Measurements from ENCODE around the gene ARHGAP24.

Gene ARHGAP24

DNA sequence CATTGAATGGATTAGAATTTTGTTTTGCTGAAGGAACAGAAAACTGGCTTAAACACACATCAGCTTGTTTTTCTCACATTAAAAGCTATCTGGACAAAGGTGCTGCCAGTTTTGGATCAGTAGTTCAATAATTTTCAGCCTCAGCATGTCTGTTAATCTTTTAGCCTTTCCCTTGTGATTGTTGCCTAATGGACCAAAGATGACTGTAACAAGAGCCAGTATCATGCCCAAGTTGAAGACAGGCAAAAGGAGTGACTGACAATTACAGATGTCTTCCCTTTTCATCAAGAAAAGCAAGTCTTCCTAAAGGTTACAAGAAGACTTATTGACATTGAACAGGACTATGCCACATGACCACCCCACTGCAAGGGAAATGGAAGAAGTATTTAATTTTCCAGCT lies 465.2 kb downstream of the ARHGAP24 start:
- TF ChIP-seq, protein P1, sequence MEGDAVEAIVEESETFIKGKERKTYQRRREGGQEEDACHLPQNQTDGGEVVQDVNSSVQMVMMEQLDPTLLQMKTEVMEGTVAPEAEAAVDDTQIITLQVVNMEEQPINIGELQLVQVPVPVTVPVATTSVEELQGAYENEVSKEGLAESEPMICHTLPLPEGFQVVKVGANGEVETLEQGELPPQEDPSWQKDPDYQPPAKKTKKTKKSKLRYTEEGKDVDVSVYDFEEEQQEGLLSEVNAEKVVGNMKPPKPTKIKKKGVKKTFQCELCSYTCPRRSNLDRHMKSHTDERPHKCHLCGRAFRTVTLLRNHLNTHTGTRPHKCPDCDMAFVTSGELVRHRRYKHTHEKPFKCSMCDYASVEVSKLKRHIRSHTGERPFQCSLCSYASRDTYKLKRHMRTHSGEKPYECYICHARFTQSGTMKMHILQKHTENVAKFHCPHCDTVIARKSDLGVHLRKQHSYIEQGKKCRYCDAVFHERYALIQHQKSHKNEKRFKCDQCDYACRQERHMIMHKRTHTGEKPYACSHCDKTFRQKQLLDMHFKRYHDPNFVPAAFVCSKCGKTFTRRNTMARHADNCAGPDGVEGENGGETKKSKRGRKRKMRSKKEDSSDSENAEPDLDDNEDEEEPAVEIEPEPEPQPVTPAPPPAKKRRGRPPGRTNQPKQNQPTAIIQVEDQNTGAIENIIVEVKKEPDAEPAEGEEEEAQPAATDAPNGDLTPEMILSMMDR (IDR thresholded peaks at IDR 0.05; ENCODE audit: borderline replicate concordance, control extremely low read depth, extremely low read depth, insufficient read depth, missing control alignments): no peak
- no peak for DNase-seq (ENCODE audit: low spot score)
- in situ Hi-C loops (cut with MboI; ENCODE audit: low sequenced_read_pairs, unreplicated experiment): no loop called here

DNA sequence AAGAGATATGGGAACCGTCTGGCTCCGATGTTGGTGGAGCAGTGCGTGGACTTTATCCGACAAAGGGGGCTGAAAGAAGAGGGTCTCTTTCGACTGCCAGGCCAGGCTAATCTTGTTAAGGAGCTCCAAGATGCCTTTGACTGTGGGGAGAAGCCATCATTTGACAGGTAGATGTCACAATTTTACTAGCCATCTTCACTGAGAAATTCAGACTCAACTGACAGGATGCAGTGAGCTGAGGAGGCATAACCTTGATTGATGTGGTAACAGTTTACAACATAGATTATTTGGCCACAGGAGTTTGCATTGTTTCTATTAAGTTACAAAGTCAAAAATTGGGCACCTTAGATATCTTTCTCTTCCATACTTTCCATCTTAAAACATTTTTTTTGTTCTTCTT lies 467.2 kb downstream of the ARHGAP24 start:
- no peak for DNase-seq (ENCODE audit: low spot score)
- TF ChIP-seq, protein P1 (IDR thresholded peaks at IDR 0.05; ENCODE audit: borderline replicate concordance, control extremely low read depth, extremely low read depth, insufficient read depth, missing control alignments): no peak
- in situ Hi-C loops (cut with MboI; ENCODE audit: low sequenced_read_pairs, unreplicated experiment): no loop called here

DNA sequence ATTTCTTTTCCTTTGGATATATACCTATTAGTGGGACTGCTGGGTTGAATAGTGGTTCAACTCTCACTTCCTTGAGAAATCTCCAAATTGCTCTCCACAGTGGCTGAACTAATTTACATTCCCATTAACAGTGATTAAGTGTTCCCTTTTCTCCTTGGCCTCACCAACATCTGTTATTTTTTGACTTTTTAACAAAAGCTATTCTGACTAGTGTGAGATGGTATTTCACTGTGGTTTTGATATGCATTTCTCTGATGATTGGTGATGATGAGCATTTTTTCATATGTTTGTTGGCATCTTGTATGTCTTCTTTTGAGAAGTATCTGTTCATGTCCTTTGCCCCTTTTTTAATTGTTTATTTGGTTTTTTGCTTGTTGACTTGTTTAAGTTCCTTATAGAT lies 471.9 kb downstream of the ARHGAP24 start:
- in situ Hi-C loops (cut with MboI; ENCODE audit: low sequenced_read_pairs, unreplicated experiment): no loop called here
- no peak for DNase-seq (ENCODE audit: low spot score)
- TF ChIP-seq, protein P1 (IDR thresholded peaks at IDR 0.05; ENCODE audit: borderline replicate concordance, control extremely low read depth, extremely low read depth, insufficient read depth, missing control alignments): no peak

DNA sequence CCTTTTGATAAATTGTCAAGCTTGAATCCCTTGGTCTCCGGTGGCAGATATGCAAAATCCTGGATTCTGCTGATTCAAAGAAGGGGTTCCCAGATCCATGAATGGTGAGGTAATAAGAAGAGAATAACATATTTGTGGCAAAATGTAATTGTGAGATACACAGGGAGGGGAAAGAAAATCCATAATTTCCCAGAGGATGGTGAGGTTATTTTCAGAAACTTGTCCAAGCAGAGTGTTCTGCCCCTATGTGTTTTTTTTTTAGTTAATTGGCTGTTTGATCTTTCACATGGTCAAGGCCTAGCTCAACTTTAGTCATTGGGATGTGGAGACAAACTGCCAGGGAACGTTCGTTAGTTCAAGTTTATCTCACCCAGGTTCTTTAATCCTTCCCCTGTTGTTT lies 476.1 kb downstream of the ARHGAP24 start:
- in situ Hi-C loops (cut with MboI; ENCODE audit: low sequenced_read_pairs, unreplicated experiment): no loop called here
- TF ChIP-seq, protein P1 (IDR thresholded peaks at IDR 0.05; ENCODE audit: borderline replicate concordance, control extremely low read depth, extremely low read depth, insufficient read depth, missing control alignments): no peak

DNA sequence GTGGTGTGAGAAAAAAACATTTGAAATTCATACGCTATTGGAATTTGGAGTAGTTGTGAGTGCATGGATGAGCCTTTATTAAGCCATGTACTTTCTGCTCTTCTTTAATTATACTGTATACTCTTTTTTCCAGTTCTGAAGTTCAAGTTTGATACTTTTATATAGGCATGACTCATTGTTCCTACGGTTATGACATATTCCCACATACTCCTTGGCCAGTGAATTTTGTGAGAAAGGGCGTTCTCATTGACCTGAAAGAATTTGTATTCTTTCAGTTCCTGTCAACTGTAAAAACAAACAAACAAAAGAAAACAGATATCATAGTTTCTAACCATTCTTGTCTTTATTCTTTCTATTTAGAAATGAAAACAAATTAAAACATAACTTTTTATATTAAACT lies 477.6 kb downstream of the ARHGAP24 start:
- in situ Hi-C loops (cut with MboI; ENCODE audit: low sequenced_read_pairs, unreplicated experiment): no loop called here
- no peak for DNase-seq (ENCODE audit: low spot score)
- TF ChIP-seq, protein P1 (IDR thresholded peaks at IDR 0.05; ENCODE audit: borderline replicate concordance, control extremely low read depth, extremely low read depth, insufficient read depth, missing control alignments): no peak

More for the DNA sequence above, 476.1 kb downstream of the ARHGAP24 start:
- DNase-seq (ENCODE audit: low spot score): no peak

DNA sequence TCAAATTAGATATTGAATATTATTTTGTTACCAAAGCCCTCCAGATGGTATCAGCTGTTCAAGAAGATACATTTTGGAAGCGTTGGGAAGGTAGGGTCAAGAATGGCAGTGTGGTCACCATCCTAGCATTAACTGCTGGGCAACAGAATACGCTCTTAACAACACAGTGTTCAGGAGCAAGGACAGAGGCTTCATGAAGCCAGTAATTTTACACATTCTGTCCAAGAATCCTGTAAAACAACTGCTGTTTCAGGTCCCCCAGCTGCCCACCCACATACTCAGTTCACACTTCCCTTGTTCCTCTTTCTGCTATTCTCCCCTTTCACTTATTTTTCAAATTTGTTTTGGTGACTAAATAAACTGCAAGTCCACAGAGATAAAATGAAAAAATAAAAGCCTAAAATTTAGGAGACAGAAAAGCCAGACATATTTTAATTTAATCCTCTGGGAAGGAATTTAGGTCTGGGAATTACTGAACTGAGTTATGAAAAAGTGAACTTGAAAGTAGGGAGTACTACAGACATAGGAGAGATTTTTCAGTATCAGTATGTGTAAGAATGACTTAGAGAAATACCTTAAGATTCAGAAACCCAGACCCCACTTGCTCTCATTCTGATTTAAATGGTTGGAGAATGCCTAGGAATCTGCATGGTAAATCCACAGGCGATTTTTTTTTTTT lies 478.2 kb downstream of the ARHGAP24 start:
- DNase-seq (ENCODE audit: low spot score): no peak
- TF ChIP-seq, protein P1 (IDR thresholded peaks at IDR 0.05; ENCODE audit: borderline replicate concordance, control extremely low read depth, extremely low read depth, insufficient read depth, missing control alignments): no peak
- in situ Hi-C loops (cut with MboI; ENCODE audit: low sequenced_read_pairs, unreplicated experiment): no loop called here

Data from GM13976 (cell line).